ENCODE results near the gene RREB1.

The RREB1 gene

DNA sequence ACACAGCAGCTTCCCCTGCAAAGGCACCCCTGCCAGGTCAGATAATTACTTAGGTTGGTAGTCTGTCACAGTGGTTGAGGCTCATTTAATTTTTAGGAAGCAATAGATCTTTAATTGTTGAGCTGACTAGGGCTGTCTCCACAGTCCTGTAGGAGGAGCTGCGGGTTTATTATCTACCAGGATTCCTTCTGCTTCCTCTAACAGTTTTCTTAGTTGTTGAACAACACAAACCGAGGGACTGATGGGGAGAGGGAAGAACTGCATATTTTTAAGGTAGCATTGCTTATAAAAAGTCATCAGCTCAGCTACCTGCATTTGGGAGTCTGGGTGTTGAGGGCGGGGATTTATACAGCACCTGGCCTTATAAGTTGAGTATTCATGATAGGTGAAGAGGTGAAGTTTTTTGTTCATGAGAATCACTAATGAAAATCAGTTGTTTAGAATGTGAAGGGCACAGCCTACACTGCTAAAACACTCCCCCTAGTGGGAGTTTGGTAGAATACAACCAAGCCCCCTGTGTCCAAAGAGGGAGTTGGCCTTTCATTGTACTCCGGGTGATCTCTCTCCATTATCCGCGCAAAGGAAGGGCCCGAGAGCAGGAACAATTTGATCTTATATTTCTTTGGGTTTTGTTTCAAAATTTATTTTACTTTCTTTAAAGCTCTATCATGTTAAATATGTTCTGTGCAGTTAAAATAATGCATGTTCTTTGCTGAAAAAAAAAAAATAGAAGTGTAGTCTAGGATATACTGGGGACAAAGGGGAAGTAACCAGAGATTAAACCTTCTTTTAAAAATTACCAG, 135.6 kb downstream of the RREB1 start:
- POLR2A ChIA-PET, result no interaction called here
- CTCF ChIA-PET, result interaction anchor here (0.8 to 5.5 kb wide), 62 partner anchors 8 to 568 kb away, joined by 3 to 69 read pairs (median 5); partner anchors contain the start of gene RREB1
- TF ChIP-seq, protein P1, sequence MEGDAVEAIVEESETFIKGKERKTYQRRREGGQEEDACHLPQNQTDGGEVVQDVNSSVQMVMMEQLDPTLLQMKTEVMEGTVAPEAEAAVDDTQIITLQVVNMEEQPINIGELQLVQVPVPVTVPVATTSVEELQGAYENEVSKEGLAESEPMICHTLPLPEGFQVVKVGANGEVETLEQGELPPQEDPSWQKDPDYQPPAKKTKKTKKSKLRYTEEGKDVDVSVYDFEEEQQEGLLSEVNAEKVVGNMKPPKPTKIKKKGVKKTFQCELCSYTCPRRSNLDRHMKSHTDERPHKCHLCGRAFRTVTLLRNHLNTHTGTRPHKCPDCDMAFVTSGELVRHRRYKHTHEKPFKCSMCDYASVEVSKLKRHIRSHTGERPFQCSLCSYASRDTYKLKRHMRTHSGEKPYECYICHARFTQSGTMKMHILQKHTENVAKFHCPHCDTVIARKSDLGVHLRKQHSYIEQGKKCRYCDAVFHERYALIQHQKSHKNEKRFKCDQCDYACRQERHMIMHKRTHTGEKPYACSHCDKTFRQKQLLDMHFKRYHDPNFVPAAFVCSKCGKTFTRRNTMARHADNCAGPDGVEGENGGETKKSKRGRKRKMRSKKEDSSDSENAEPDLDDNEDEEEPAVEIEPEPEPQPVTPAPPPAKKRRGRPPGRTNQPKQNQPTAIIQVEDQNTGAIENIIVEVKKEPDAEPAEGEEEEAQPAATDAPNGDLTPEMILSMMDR (IDR thresholded peaks at IDR 0.05; ENCODE audit: insufficient read depth, low read length, missing control alignments), result peak; percentile 78
- no peak overlapping the region for H3K4me3 ChIP-seq (ENCODE audit: low read depth, low read length)
- no peak for DNase-seq (ENCODE audit: low read depth, low spot score)

DNA sequence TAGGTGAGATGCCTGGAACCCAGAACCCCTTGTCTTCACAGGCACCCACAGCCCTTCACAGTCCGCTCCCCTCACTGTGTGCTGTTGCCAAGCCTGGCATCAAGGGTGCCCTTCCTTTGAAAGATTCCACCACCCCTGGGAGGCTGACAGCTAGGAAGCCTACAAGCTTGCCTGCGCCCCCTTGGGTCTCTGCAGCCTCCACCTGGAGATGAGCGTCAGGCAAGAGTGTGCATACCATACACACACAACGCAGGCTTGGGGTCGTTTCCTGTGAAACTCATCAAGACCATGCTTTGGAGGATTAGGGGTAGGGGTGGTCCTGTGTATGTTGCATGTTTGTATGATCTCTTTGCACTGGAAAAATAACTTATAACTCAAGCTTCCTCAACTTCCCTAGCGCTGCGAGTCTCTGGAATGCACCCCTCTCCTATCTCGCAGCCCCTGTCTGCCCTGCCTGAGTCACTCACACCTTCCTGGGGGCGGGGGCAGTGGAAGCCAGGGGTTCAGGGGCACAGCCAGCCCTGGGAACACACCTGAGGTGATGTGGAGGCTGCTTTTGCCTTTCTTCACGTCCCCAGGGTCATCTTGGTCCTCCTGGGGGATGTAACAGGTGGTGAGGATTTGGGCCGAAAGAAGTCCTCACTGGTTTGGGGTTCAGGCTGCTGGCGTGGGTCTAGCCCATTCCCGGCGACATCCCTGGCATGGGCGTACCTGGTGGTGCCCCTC, 138.1 kb downstream of the RREB1 start:
- DNase-seq (ENCODE audit: low read depth, low spot score), result no peak
- ChIA-PET CTCF (interaction anchor here (0.8 to 5.5 kb wide), 6 partner anchors 28 to 570 kb away, joined by 3 to 69 read pairs (median 10); no protein-coding TSS in a partner anchor), POLR2A (no interaction called here)
- TF ChIP-seq, protein P1 (IDR thresholded peaks at IDR 0.05; ENCODE audit: insufficient read depth, low read length, missing control alignments), result no peak
- H3K4me3 ChIP-seq (ENCODE audit: low read depth, low read length), result no peak overlapping the region

DNA sequence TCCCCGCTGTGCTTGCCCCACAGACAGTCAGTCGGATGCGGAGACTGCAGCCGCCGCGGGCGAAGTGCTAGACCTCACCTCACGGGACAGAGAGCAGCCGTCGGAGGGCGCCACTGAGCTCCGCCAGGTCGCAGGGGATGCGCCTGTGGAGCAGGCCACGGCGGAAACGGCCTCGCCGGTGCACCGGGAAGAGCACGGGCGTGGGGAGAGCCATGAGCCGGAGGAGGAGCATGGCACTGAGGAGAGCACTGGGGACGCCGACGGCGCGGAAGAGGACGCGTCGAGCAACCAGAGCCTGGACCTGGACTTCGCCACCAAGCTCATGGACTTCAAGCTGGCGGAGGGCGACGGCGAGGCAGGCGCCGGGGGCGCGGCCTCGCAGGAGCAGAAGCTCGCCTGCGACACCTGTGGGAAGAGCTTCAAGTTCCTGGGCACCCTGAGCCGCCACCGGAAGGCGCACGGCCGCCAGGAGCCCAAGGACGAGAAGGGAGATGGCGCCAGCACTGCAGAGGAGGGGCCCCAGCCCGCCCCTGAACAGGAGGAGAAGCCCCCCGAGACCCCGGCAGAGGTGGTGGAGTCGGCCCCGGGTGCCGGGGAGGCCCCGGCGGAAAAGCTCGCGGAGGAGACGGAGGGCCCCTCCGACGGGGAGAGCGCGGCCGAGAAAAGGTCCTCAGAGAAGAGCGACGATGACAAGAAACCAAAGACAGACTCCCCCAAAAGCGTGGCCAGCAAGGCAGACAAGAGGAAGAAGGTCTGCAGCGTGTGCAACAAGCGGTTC, 138.8 kb downstream of the RREB1 start:
- CTCF ChIA-PET, result interaction anchor here (0.6 to 5.5 kb wide), 4 partner anchors 9 to 523 kb away, joined by 3 to 69 read pairs (median 5); no protein-coding TSS in a partner anchor
- DNase-seq (ENCODE audit: low read depth, low spot score), result no peak
- POLR2A ChIA-PET, result no interaction called here
- TF ChIP-seq, protein P1 (IDR thresholded peaks at IDR 0.05; ENCODE audit: insufficient read depth, low read length, missing control alignments), result no peak
- no peak overlapping the region for H3K4me3 ChIP-seq (ENCODE audit: low read depth, low read length)

DNA sequence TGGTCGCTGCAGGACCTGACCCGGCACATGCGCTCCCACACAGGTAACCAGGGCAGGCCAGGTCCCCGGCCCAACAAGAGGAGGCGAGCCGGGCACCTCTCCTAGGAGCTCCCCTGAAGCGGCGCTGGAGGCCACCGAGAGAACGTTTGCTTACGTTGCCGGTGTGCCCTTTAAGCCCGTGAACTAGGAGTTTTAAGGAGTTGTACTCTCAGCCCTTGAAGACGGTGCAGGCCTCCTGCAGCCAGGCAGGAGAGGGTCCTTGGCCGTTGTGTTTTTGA, 139.4 kb downstream of the RREB1 start:
- H3K4me3 ChIP-seq (ENCODE audit: low read depth, low read length), result no peak overlapping the region
- TF ChIP-seq, protein P1 (IDR thresholded peaks at IDR 0.05; ENCODE audit: insufficient read depth, low read length, missing control alignments), result no peak
- ChIA-PET POLR2A (no interaction called here), CTCF (interaction anchor here (0.6 to 1.6 kb wide), 4 partner anchors 8 to 551 kb away, joined by 3 to 7 read pairs (median 3); no protein-coding TSS in a partner anchor)
- no peak for DNase-seq (ENCODE audit: low read depth, low spot score)

DNA sequence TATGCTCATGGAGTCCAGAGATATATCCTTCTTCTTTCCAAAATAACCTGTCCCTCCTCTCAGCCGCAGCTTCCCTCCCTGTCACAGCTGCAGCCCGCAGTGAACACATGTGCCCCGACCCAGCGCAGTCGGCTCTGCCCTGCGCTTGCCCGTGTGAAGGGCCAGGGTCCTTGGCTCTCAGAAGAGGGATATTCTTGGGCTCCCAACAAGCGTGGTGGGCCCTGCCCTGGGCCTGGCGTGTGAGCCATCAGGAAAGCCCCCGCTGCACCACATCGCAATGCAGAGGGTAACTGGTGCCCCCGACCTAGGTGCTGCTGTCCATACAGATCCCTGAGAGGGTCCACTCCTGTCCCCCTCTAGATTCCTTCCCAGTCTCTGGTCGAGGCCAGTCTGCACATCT, 140.1 kb downstream of the RREB1 start:
- TF ChIP-seq, protein P1 (IDR thresholded peaks at IDR 0.05; ENCODE audit: insufficient read depth, low read length, missing control alignments), result no peak
- H3K4me3 ChIP-seq (ENCODE audit: low read depth, low read length), result no peak overlapping the region
- CTCF ChIA-PET, result interaction anchor here (1.6 to 2.1 kb wide), 3 partner anchors 160 to 551 kb away, joined by 3 to 5 read pairs (median 4); no protein-coding TSS in a partner anchor
- POLR2A ChIA-PET, result no interaction called here
- no peak for DNase-seq (ENCODE audit: low read depth, low spot score)

Data from AG04449 (cell line).